Skeletal muscle satellite cell (primary cell): Measurements from ENCODE around the gene CA12.
A peak's percentile ranks its signal among the peaks of the same experiment; 100 is the strongest.

Experiments
- H3K27me3 ChIP-seq: 2 replicates; pipeline ENCODE4 v1.7.0; 2013; ENCODE audit warnings: low read length; ENCODE audit not compliant: control insufficient read depth, insufficient read depth
- H3K36me3 ChIP-seq: 2 replicates; pipeline ENCODE4 v1.7.0; 2013; ENCODE audit warnings: mild to moderate bottlenecking, control low read depth, low read length; ENCODE audit not compliant: insufficient read depth
- H3K4me1 ChIP-seq: 2 replicates; pipeline ENCODE4 v1.7.0; 2013; ENCODE audit warnings: low read length; ENCODE audit not compliant: control insufficient read depth, insufficient read depth
- H3K4me2 ChIP-seq: 2 replicates; pipeline ENCODE4 v1.7.0; 2013; ENCODE audit warnings: mild to moderate bottlenecking, low read length
- H3K4me3 ChIP-seq: 2 replicates; pipeline ENCODE4 v1.7.0; 2013; ENCODE audit warnings: low read length
- H3K9ac ChIP-seq: 2 replicates; pipeline ENCODE4 v1.7.0; 2013; ENCODE audit warnings: mild to moderate bottlenecking, low read depth, low read length, moderate library complexity
- H3K9me3 ChIP-seq: replicated peaks from 2 replicates; pipeline ENCODE4 v1.7.0; 2013; ENCODE audit warnings: mild to moderate bottlenecking, control low read depth, low read length

The CA12 gene

GRCh38 chr15:63310646-63311045 lies 71.0 kb downstream of the CA12 start:
- Histone ChIP-seq H3K4me2 (no peak overlapping the region), H3K9me3 (no peaks in the 10 kb centered on the region), H3K36me3 (peaks cover 16% of the 10 kb centered on the region), H3K4me3 (no peak overlapping the region), H3K4me1 (no peaks in the 10 kb centered on the region), H3K27me3 (no peaks in the 10 kb centered on the region), H3K9ac (no peak overlapping the region)

GRCh38 chr15:63308947-63309346 lies 72.7 kb downstream of the CA12 start:
- no peak overlapping the region for H3K4me3 ChIP-seq
- peaks cover 24% of the 10 kb centered on the region for H3K36me3 ChIP-seq
- H3K9ac ChIP-seq = no peak overlapping the region
- H3K9me3 ChIP-seq = no peaks in the 10 kb centered on the region
- no peaks in the 10 kb centered on the region for H3K4me1 ChIP-seq
- H3K4me2 ChIP-seq = no peak overlapping the region
- no peaks in the 10 kb centered on the region for H3K27me3 ChIP-seq

GRCh38 chr15:63308491-63308890 lies 73.2 kb downstream of the CA12 start:
- no peak overlapping the region for H3K9ac ChIP-seq
- no peaks in the 10 kb centered on the region for H3K9me3 ChIP-seq
- H3K4me1 ChIP-seq = no peaks in the 10 kb centered on the region
- no peaks in the 10 kb centered on the region for H3K27me3 ChIP-seq
- no peak overlapping the region for H3K4me3 ChIP-seq
- no peak overlapping the region for H3K4me2 ChIP-seq
- peaks cover 28% of the 10 kb centered on the region for H3K36me3 ChIP-seq

- H3K4me1 ChIP-seq = no peaks in the 10 kb centered on the region
- H3K36me3 ChIP-seq = peaks cover 46% of the 10 kb centered on the region
- H3K9me3 ChIP-seq = no peaks in the 10 kb centered on the region
Measured at GRCh38 chr15:63306492-63307073, 75.1 kb downstream of the CA12 start.

GRCh38 chr15:63305260-63305659 lies 76.4 kb downstream of the CA12 start:
- H3K27me3 ChIP-seq = no peaks in the 10 kb centered on the region
- H3K4me3 ChIP-seq = no peak overlapping the region
- no peak overlapping the region for H3K4me2 ChIP-seq
- no peaks in the 10 kb centered on the region for H3K9me3 ChIP-seq
- no peaks in the 10 kb centered on the region for H3K4me1 ChIP-seq
- H3K9ac ChIP-seq = no peak overlapping the region
- H3K36me3 ChIP-seq = peaks cover 51% of the 10 kb centered on the region

More at GRCh38 chr15:63306492-63307073, 75.1 kb downstream of the CA12 start:
- Histone ChIP-seq H3K9ac (no peak overlapping the region), H3K4me3 (no peak overlapping the region), H3K27me3 (no peaks in the 10 kb centered on the region), H3K4me2 (no peak overlapping the region)

- Histone ChIP-seq H3K4me3 (no peak overlapping the region), H3K9ac (no peak overlapping the region), H3K9me3 (no peaks in the 10 kb centered on the region), H3K36me3 (peaks cover 50% of the 10 kb centered on the region), H3K4me2 (no peak overlapping the region), H3K4me1 (no peaks in the 10 kb centered on the region), H3K27me3 (no peaks in the 10 kb centered on the region)
Measured at GRCh38 chr15:63301088-63301487, 80.6 kb downstream of the CA12 start.

GRCh38 chr15:63299943-63300575 lies 81.6 kb downstream of the CA12 start:
- H3K27me3 ChIP-seq = no peaks in the 10 kb centered on the region
- H3K36me3 ChIP-seq = peaks cover 46% of the 10 kb centered on the region
- no peak overlapping the region for H3K4me3 ChIP-seq
- H3K4me1 ChIP-seq = no peaks in the 10 kb centered on the region
- no peak overlapping the region for H3K9ac ChIP-seq
- H3K4me2 ChIP-seq = no peak overlapping the region
- no peaks in the 10 kb centered on the region for H3K9me3 ChIP-seq

GRCh38 chr15:63296195-63296594 lies 85.5 kb downstream of the CA12 start:
- Histone ChIP-seq H3K27me3 (no peaks in the 10 kb centered on the region), H3K9me3 (no peaks in the 10 kb centered on the region), H3K4me3 (no peak overlapping the region), H3K4me2 (no peak overlapping the region), H3K36me3 (peaks cover 25% of the 10 kb centered on the region), H3K9ac (no peak overlapping the region), H3K4me1 (peaks cover 11% of the 10 kb centered on the region)

GRCh38 chr15:63295341-63295740 lies 86.3 kb downstream of the CA12 start:
- Histone ChIP-seq H3K4me2 (no peak overlapping the region), H3K9ac (no peak overlapping the region), H3K4me1 (peaks cover 20% of the 10 kb centered on the region), H3K4me3 (no peak overlapping the region), H3K36me3 (peaks cover 21% of the 10 kb centered on the region), H3K9me3 (no peaks in the 10 kb centered on the region), H3K27me3 (no peaks in the 10 kb centered on the region)

- no peaks in the 10 kb centered on the region for H3K9me3 ChIP-seq
- H3K4me3 ChIP-seq = no peak overlapping the region
- H3K4me2 ChIP-seq = no peak overlapping the region
- no peaks in the 10 kb centered on the region for H3K27me3 ChIP-seq
- peaks cover 21% of the 10 kb centered on the region for H3K36me3 ChIP-seq
- no peak overlapping the region for H3K9ac ChIP-seq
- peaks cover 23% of the 10 kb centered on the region for H3K4me1 ChIP-seq
Measured at GRCh38 chr15:63294359-63294758, 87.3 kb downstream of the CA12 start.

- H3K4me1 ChIP-seq = peaks cover 30% of the 10 kb centered on the region
- H3K9me3 ChIP-seq = no peaks in the 10 kb centered on the region
- no peaks in the 10 kb centered on the region for H3K27me3 ChIP-seq
- H3K9ac ChIP-seq = no peak overlapping the region
- no peak overlapping the region for H3K4me2 ChIP-seq
- H3K4me3 ChIP-seq = no peak overlapping the region
- H3K36me3 ChIP-seq = peaks cover 21% of the 10 kb centered on the region
Measured at GRCh38 chr15:63292771-63293170, 88.9 kb downstream of the CA12 start.

GRCh38 chr15:63292241-63292640 lies 89.4 kb downstream of the CA12 start:
- Histone ChIP-seq H3K4me3 (peak overlapping the region; percentile 28), H3K9ac (peak overlapping the region; percentile 68), H3K4me1 (peaks cover 33% of the 10 kb centered on the region), H3K4me2 (peak overlapping the region; percentile 44), H3K27me3 (no peaks in the 10 kb centered on the region), H3K9me3 (no peaks in the 10 kb centered on the region), H3K36me3 (peaks cover 21% of the 10 kb centered on the region)
